HUES6 (cell line): ENCODE measurements around the gene EPHA3.

Experiments
- H3K27ac ChIP-seq: 2 replicates; pipeline ENCODE4 v1.7.0; 2013; ENCODE audit warnings: low read depth, mild to moderate bottlenecking, low read length, inconsistent platforms
- H3K27me3 ChIP-seq: 2 replicates; pipeline ENCODE4 v1.6.1; 2013; ENCODE audit warnings: low read length; ENCODE audit not compliant: control insufficient read depth, insufficient read depth
- H3K36me3 ChIP-seq: 2 replicates; pipeline ENCODE4 v1.6.1; 2013; ENCODE audit warnings: low read length; ENCODE audit not compliant: control insufficient read depth, insufficient read depth
- H3K4me1 ChIP-seq: 2 replicates; pipeline ENCODE4 v1.6.1; 2013; ENCODE audit warnings: low read length; ENCODE audit not compliant: control insufficient read depth, insufficient read depth
- H3K4me3 ChIP-seq: 2 replicates; pipeline ENCODE4 v1.5.1; 2013; ENCODE audit warnings: low read depth, low read length
- H3K9ac ChIP-seq: one replicate; pipeline ENCODE4 v1.6.1; 2013; ENCODE audit warnings: mild to moderate bottlenecking, low read length
- H3K9me3 ChIP-seq: 2 replicates; pipeline ENCODE4 v1.6.1; 2013; ENCODE audit warnings: low read depth, low read length; ENCODE audit not compliant: control insufficient read depth, insufficient read depth

The EPHA3 gene

GRCh38 chr3:89447243-89447642, 339.8 kb downstream of the EPHA3 start:
- no peaks in the 10 kb centered on the region for H3K36me3 ChIP-seq

DNA sequence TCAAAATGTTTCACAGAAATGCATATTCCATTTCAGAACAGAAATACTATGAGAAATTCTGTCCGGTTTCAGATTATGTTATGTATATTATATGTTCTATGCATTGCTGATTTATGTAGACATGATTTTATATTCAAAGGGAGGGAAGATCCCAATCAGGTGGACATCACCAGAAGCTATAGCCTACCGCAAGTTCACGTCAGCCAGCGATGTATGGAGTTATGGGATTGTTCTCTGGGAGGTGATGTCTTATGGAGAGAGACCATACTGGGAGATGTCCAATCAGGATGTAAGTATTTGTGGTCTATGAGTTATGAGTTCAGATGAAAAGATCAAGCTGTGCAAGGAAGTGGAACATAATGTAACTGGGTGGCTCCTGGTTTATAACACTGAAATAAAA, 341.7 kb downstream of the EPHA3 start:
- Histone ChIP-seq H3K9ac (no peak overlapping the region), H3K36me3 (no peaks in the 10 kb centered on the region), H3K4me1 (0 out of 2 replicates have a peak, but pooled peaks cover 4% of the 10 kb centered on the region), H3K27me3 (no peaks in the 10 kb centered on the region), H3K9me3 (no peaks in the 10 kb centered on the region), H3K4me3 (no peak overlapping the region), H3K27ac (no peak overlapping the region)

More at GRCh38 chr3:89447243-89447642, 339.8 kb downstream of the EPHA3 start:
- H3K27ac ChIP-seq = no peak overlapping the region
- H3K4me1 ChIP-seq = 0 out of 2 replicates have a peak, but pooled peaks cover 4% of the 10 kb centered on the region
- H3K4me3 ChIP-seq = no peak overlapping the region
- H3K9ac ChIP-seq = no peak overlapping the region
- H3K27me3 ChIP-seq = no peaks in the 10 kb centered on the region
- no peaks in the 10 kb centered on the region for H3K9me3 ChIP-seq

DNA sequence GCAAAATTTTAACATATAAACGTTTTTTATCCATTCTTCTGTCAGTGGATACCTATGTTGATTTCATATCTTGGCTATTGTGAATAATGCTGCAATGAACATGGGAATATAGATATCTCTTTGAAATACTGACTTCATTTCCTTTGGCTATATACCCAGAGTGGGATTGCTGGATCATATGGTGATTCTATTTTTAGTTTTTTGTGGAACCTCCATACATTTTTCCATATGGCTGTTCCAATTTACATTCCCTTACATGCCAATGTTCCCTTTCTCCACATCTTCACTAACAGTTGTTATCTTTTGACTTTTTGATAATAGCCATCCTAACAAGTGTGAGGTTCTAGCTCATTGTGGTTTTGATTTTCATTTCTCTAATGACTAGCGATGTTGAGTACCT, 344.6 kb downstream of the EPHA3 start:
- H3K36me3 ChIP-seq = no peaks in the 10 kb centered on the region
- H3K9ac ChIP-seq = no peak overlapping the region
- H3K4me3 ChIP-seq = no peak overlapping the region

DNA sequence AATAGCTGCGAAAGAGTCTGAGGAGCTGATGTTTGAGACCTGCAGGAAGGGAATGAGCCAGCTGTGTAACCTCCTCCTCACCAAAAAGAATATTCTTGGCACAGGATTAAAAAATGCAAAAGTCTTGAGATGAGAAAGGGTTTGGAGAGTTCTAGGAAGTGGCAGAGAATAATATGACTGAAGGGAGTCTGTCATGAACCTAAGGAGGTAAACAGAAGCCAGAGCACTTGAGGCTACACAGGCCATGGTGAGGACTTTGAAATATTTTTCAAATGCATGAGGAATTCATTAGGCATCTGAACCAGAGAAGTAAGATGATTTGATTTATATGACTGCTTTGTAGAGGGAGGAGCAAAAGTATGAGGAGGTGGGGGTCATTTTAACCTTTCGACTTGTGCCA, 347.8 kb downstream of the EPHA3 start:
- no peak overlapping the region for H3K4me3 ChIP-seq
- no peaks in the 10 kb centered on the region for H3K36me3 ChIP-seq
- H3K9ac ChIP-seq = no peak overlapping the region
- no peaks in the 10 kb centered on the region for H3K27me3 ChIP-seq
- H3K4me1 ChIP-seq = no peaks in the 10 kb centered on the region
- peaks cover 9% of the 10 kb centered on the region for H3K9me3 ChIP-seq
- no peak overlapping the region for H3K27ac ChIP-seq

More for the DNA sequence above, 344.6 kb downstream of the EPHA3 start:
- Histone ChIP-seq H3K27ac (no peak overlapping the region), H3K4me1 (0 out of 2 replicates have a peak, but pooled peaks cover 4% of the 10 kb centered on the region), H3K9me3 (peaks cover 2% of the 10 kb centered on the region), H3K27me3 (no peaks in the 10 kb centered on the region)

DNA sequence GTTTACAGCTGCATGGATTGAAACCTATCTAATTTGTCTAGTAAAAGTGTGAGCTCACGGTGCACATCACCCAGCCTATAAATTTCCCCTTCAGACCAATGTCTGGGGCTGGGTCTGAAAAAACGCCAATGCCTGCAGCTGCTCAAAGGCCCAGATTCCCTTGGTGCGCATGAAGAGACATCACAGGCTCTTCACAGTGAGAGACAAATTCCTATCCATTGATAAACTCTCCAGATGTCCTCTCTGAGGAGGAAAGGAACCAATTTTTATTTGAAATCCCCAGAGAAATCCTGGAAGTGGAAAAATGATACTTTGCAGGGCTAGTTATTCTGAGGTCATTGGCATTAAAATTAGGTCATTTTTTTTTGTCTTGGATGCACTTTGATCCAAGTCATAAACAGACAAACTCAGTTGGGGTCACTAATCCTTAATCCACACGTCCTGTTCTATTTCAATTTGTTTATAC, 360.5 kb downstream of the EPHA3 start:
- Histone ChIP-seq H3K9me3 (no peaks in the 10 kb centered on the region), H3K4me1 (peaks cover 5% of the 10 kb centered on the region; the same call in 1 of the 2 replicates), H3K9ac (no peak overlapping the region), H3K36me3 (no peaks in the 10 kb centered on the region), H3K27me3 (no peaks in the 10 kb centered on the region), H3K4me3 (no peak overlapping the region), H3K27ac (no peak overlapping the region)

DNA sequence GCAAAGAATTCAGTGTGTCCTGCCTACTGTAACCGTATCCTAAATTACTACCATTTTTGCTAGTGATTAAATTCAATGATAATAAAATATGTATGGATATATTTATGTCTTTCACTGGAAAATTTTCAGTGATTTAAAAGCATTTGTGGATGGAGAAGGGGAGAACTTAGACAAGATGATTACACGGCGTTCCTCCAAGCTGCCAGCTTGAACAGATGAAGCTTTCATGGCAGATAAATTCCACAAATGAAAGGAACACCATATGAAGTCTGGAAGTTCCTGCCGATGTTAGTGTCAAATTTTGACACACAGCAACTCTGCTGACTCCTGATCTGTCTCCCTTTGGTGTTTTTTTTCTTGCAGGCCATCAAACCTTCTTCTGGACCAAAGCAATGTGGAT, 364.7 kb downstream of the EPHA3 start:
- H3K9ac ChIP-seq = no peak overlapping the region
- H3K27me3 ChIP-seq = no peaks in the 10 kb centered on the region
- H3K27ac ChIP-seq = no peak overlapping the region
- H3K9me3 ChIP-seq = no peaks in the 10 kb centered on the region
- H3K4me1 ChIP-seq = peaks cover 5% of the 10 kb centered on the region; the same call in 1 of the 2 replicates
- no peaks in the 10 kb centered on the region for H3K36me3 ChIP-seq
- H3K4me3 ChIP-seq = no peak overlapping the region

GRCh38 chr3:89474333-89475130, 367.1 kb downstream of the EPHA3 start:
- Histone ChIP-seq H3K4me1 (no peaks in the 10 kb centered on the region), H3K36me3 (no peaks in the 10 kb centered on the region), H3K9me3 (no peaks in the 10 kb centered on the region), H3K9ac (no peak overlapping the region), H3K4me3 (no peak overlapping the region), H3K27me3 (no peaks in the 10 kb centered on the region), H3K27ac (no peak overlapping the region)

- Histone ChIP-seq H3K4me3 (no peak overlapping the region), H3K9ac (no peak overlapping the region)
These were observed 381.6 kb downstream of the EPHA3 start for GRCh38 chr3:89488800-89489580.

GRCh38 chr3:89490129-89490528, 382.7 kb downstream of the EPHA3 start:
- Histone ChIP-seq H3K36me3 (no peaks in the 10 kb centered on the region), H3K9me3 (no peaks in the 10 kb centered on the region), H3K9ac (no peak overlapping the region), H3K4me1 (no peaks in the 10 kb centered on the region), H3K27ac (no peak overlapping the region), H3K27me3 (no peaks in the 10 kb centered on the region), H3K4me3 (no peak overlapping the region)

More at GRCh38 chr3:89488800-89489580, 381.6 kb downstream of the EPHA3 start:
- Histone ChIP-seq H3K36me3 (no peaks in the 10 kb centered on the region), H3K27me3 (no peaks in the 10 kb centered on the region), H3K27ac (no peak overlapping the region), H3K9me3 (no peaks in the 10 kb centered on the region), H3K4me1 (no peaks in the 10 kb centered on the region)

- Histone ChIP-seq H3K4me1 (no peaks in the 10 kb centered on the region), H3K9ac (no peak overlapping the region), H3K4me3 (no peak overlapping the region), H3K27me3 (no peaks in the 10 kb centered on the region), H3K9me3 (no peaks in the 10 kb centered on the region), H3K36me3 (no peaks in the 10 kb centered on the region), H3K27ac (no peak overlapping the region)
These were observed 387.3 kb downstream of the EPHA3 start for GRCh38 chr3:89494734-89495133.

GRCh38 chr3:89503891-89504391, 396.5 kb downstream of the EPHA3 start:
- no peaks in the 10 kb centered on the region for H3K36me3 ChIP-seq
- H3K27ac ChIP-seq = no peak overlapping the region
- H3K9ac ChIP-seq = no peak overlapping the region
- H3K4me1 ChIP-seq = no peaks in the 10 kb centered on the region
- no peak overlapping the region for H3K4me3 ChIP-seq
- no peaks in the 10 kb centered on the region for H3K27me3 ChIP-seq
- no peaks in the 10 kb centered on the region for H3K9me3 ChIP-seq
